Ovary (tissue), 9 donors: ENCODE measurements around the gene SMC1B. TPM values are rescaled to one million over a fixed set of nuclear protein-coding genes. Genes with fewer than 3 reads are reported as not detected.

Experiments
- DNase-seq, 5 donors: peaks; one replicate each; pipeline ENCODE4 v3.0.0-alpha.2; 2019 to 2020
- H3K27ac ChIP-seq, 2 donors: fragments of 200-600 bp; one replicate each; pipeline versions ENCODE4 v1.5.1 to v1.8.0; 2019 to 2022
- H3K27me3 ChIP-seq: fragments of 200-600 bp; one replicate; pipeline ENCODE4 v1.8.0; 2022
- H3K36me3 ChIP-seq: fragments of 200-600 bp; sonication (generic); one replicate; pipeline ENCODE4 v1.5.1; 2019
- H3K4me1 ChIP-seq: one replicate; pipeline ENCODE4 v1.8.1; 2013; ENCODE audit warnings: mild to moderate bottlenecking, moderate library complexity; ENCODE audit not compliant: insufficient read depth
- H3K4me3 ChIP-seq: fragments of 200-600 bp; sonication (generic); one replicate; pipeline ENCODE4 v1.5.1; 2017
- H3K9me3 ChIP-seq, 2 donors: fragments of 200-600 bp in 1 of 2; sonication (generic) in 1 of 2; one replicate each; pipeline versions ENCODE4 v1.5.1 to v1.8.1; 2013 to 2019; ENCODE audit warnings: mild to moderate bottlenecking in 1 of 2, moderate library complexity in 1 of 2
- CTCF ChIP-seq, 3 donors: fragments of 450-650 bp in 2 of 3; fragments of 200-600 bp in 1 of 3; IDR thresholded peaks; one replicate each; pipeline versions ENCODE4 v1.5.1 to v1.8.0; 2016 to 2022; ENCODE audit warnings: antibody characterized with exemption in 3 of 3, mild to moderate bottlenecking in 1 of 3
- EP300 ChIP-seq: sonication (generic); formaldehyde crosslinking; IDR thresholded peaks from one replicate; pipeline ENCODE4 v1.6.1; 2017; ENCODE audit warnings: antibody characterized with exemption
- POLR2A ChIP-seq: fragments of 450-650 bp; IDR thresholded peaks from one replicate; pipeline ENCODE4 v1.6.1; 2017; ENCODE audit warnings: antibody characterized with exemption, mild to moderate bottlenecking, moderate library complexity
- WGBS, 3 donors: extraction: QIAGEN DNeasy Blood & Tissue Kit in 1 of 3; methylation state at CpG; one replicate each; pipeline versions ENCODE4 v1.1.5 to v1.1.7; 2013 to 2017; 5-methylcytosine and 5-hydroxymethylcytosine counted together
- intact Hi-C, 4 donors: fragments of 100-400 bp; cut with DNase I; formaldehyde crosslinking; loops; one replicate each; pipeline versions ENCODE4 v1.11.0 to v1.15.1; 2022 to 2023
- polyA plus RNA-seq, 2 donors: library from polyadenylated mRNA; stranded (reverse); fragments of 200-250 nt in 1 of 2; fragments of 350-450 nt in 1 of 2; fragmentation: Illumina TruSeq in 1 of 2; extraction: RNeasy Lipid Tissue Mini Kit (QIAGEN cat#74804) in 1 of 2; gene quantifications; one replicate each; pipeline ENCODE4 v1.2.3, GENCODE V29; 2013 to 2014
- total RNA-seq, 7 donors: library from RNA; depleted of rRNA in 2 of 7; stranded (reverse); fragments of >200 nt in 2 of 7; fragmentation: NEBNext Ultra II Directional in 3 of 7; extraction: Animal tissue kit (Norgen Biotek cat#: 25700) in 3 of 7; gene quantifications; one replicate each; pipeline versions ENCODE4 v1.1.0 to v1.2.4, GENCODE V29; 2016 to 2023
- donor health status: DM: no; HTN: no; CAD: no; lungs with moderate emphysema.
- donor health status: DM: no; HTN: no; CAD: no.
- donor health status: Bipolar disorder and iron deficiency.
- donor health status: DM: yes; HTN: yes; CAD: no.
- donor health status: DM: no; HTN: no; CAD: no.
- donor health status: DM: yes; HTN: yes; CAD: no.

Gene SMC1B
- total and polyA plus RNA-seq, 9 donors, result 0.04 to 0.05 TPM; not detected in 7

- DNase-seq, result peak; percentile 79 to 93 (median 89)
- 1 to 3% (median 3%) methylated on average over 8 of the region's 8 CpGs for WGBS, 3 donors
- Histone ChIP-seq H3K9me3 (no peaks in the 10 kb centered on the region), H3K27ac (peak overlapping the region in 1 of 2 donors; percentile 81), H3K4me3 (no peak overlapping the region), H3K4me1 (peaks cover 4% of the 10 kb centered on the region), H3K36me3 (no peaks in the 10 kb centered on the region), H3K27me3 (no peaks in the 10 kb centered on the region)
- TF ChIP-seq POLR2A, result no peak
- no peak for TF ChIP-seq EP300
- TF ChIP-seq CTCF (IDR thresholded peaks at IDR 0.05), result no peak
- intact Hi-C loops, result no loop called here
Observed at GRCh38 chr22:45318168-45318557, 95.2 kb downstream of the SMC1B start.

- Histone ChIP-seq H3K4me3 (no peak overlapping the region), H3K4me1 (peaks cover 4% of the 10 kb centered on the region), H3K36me3 (no peaks in the 10 kb centered on the region), H3K9me3 (no peaks in the 10 kb centered on the region), H3K27me3 (no peaks in the 10 kb centered on the region), H3K27ac (peak overlapping the region in 1 of 2 donors; percentile 81)
- DNase-seq, result peak in 3 of 5 donors; percentile 41 to 59 (median 47)
- 39 to 41% (median 39%) methylated on average over 19 of the region's 19 CpGs for WGBS, 3 donors
- peak in 1 of 3 donors; percentile 49 for TF ChIP-seq CTCF (IDR thresholded peaks at IDR 0.05)
- TF ChIP-seq EP300, result no peak
- no peak for TF ChIP-seq POLR2A
- intact Hi-C loops, result no loop called here
Observed at GRCh38 chr22:45317551-45318167, 95.7 kb downstream of the SMC1B start.

GRCh38 chr22:45316796-45317526 lies 96.4 kb downstream of the SMC1B start:
- Histone ChIP-seq H3K9me3 (no peaks in the 10 kb centered on the region), H3K36me3 (no peaks in the 10 kb centered on the region), H3K4me1 (peaks cover 4% of the 10 kb centered on the region), H3K27me3 (no peaks in the 10 kb centered on the region), H3K4me3 (no peak overlapping the region), H3K27ac (peak overlapping the region in 1 of 2 donors; percentile 81)
- no peak for DNase-seq
- intact Hi-C loops, result no loop called here
- WGBS, 3 donors, result 89 to 90% (median 89%) methylated on average over 9 of the region's 9 CpGs
- TF ChIP-seq POLR2A, result no peak
- TF ChIP-seq EP300, result no peak
- TF ChIP-seq CTCF (IDR thresholded peaks at IDR 0.05), result no peak

GRCh38 chr22:45314786-45315185 lies 98.6 kb downstream of the SMC1B start:
- Histone ChIP-seq H3K4me1 (peaks cover 9% of the 10 kb centered on the region), H3K27ac (no peak overlapping the region), H3K9me3 (no peaks in the 10 kb centered on the region), H3K36me3 (no peaks in the 10 kb centered on the region), H3K27me3 (no peaks in the 10 kb centered on the region), H3K4me3 (no peak overlapping the region)
- 85 to 94% (median 90%) methylated on average over 6 of the region's 6 CpGs for WGBS, 3 donors
- no peak for TF ChIP-seq POLR2A
- DNase-seq, result no peak
- intact Hi-C loops, result no loop called here
